H1 (cell line): ENCODE results near the gene ESYT1. TPM values are rescaled to one million over a fixed set of nuclear protein-coding genes. Genes with fewer than 3 reads are reported as not detected.

Experiments used
- RAD21 ChIP-seq, 2 experiments: IDR thresholded peaks in 1 of 2; conservative IDR thresholded peaks in 1 of 2; 2 replicates each; pipeline ENCODE4 v1.6.1; 2011; ENCODE audit warnings: low read depth in 2 of 2, low read length in 2 of 2, improper control_type of control experiment in 1 of 2, inconsistent platforms in 1 of 2, mild to moderate bottlenecking in 1 of 2, moderate library complexity in 1 of 2
- TAF1 ChIP-seq: IDR thresholded peaks from 2 replicates; pipeline ENCODE4 v1.6.1; 2011; ENCODE audit warnings: mild to moderate bottlenecking, low read depth, low read length
- polyA plus RNA-seq, 7 experiments: library from polyadenylated mRNA; depleted of rRNA in 3 of 7; stranded (reverse) in 5 of 7; unstranded in 2 of 7; fragments of >200 nt in 5 of 7; fragments of 200-250 nt in 2 of 7; gene quantifications; 1 replicate in 5 of 7; 2 replicates in 1 of 7; 4 replicates in 1 of 7; pipeline versions ENCODE4 v1.2.1 to v1.2.3, GENCODE V29; 2011 to 2013; ENCODE audit warnings: missing spikeins in 2 of 7, mixed read lengths in 2 of 7
- total RNA-seq: library from RNA; stranded (reverse); fragmentation: NEBNext Ultra II Directional; extraction: Animal tissue kit (Norgen Biotek cat#: 25700); gene quantifications from 2 replicates; pipeline ENCODE4 v1.2.1, GENCODE V29; 2021
- TF ChIP-seq, protein P1 (sequence below): IDR thresholded peaks from 2 replicates; pipeline ENCODE4 v1.6.1; 2011; ENCODE audit warnings: low read length, improper control_type of control experiment
- TF ChIP-seq, protein P2 (sequence below): IDR thresholded peaks from 2 replicates; pipeline ENCODE4 v1.6.1; 2011; ENCODE audit warnings: low read depth, mild to moderate bottlenecking, low read length; ENCODE audit not compliant: insufficient read depth
- TF ChIP-seq, protein P3 (sequence below): IDR thresholded peaks from 2 replicates; pipeline ENCODE4 v1.6.1; 2012; ENCODE audit warnings: low read length, inconsistent platforms

ESYT1 gene
- total and polyA plus RNA-seq, 2 of the 8 experiments (the other 6 are each of a cell fraction or from before 2014, with no cell fraction given) = 86.9 to 165 TPM

DNA sequence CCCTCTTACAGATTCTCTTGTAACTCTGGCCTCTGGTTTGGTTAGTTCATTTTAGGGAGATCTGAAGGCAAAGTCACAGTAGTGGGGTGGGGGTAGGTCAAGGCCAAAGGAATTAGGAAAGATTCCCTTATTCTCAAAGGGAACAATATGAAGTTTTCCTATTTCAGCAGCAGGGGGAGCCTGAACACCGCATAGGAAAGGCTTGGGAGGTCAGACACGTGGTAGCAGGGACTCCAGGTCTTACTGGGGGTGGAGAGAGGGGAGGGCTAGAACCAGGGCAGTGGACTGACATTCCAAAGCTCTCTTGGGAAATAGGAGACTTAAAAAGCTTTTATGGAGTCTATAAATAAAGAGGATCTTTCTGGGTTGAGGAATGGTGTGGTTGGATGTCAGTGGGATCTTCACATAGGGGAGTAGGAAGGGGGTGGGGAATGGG lies 8.7 kb upstream of the ESYT1 start (continued):
- TF ChIP-seq, protein P1, sequence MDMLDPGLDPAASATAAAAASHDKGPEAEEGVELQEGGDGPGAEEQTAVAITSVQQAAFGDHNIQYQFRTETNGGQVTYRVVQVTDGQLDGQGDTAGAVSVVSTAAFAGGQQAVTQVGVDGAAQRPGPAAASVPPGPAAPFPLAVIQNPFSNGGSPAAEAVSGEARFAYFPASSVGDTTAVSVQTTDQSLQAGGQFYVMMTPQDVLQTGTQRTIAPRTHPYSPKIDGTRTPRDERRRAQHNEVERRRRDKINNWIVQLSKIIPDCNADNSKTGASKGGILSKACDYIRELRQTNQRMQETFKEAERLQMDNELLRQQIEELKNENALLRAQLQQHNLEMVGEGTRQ = peak; percentile 70
- TF ChIP-seq, protein P2, sequence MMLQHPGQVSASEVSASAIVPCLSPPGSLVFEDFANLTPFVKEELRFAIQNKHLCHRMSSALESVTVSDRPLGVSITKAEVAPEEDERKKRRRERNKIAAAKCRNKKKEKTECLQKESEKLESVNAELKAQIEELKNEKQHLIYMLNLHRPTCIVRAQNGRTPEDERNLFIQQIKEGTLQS = 0 out of 2 replicates have a peak, but pooled peaks have one; percentile 29
- no peak for TF ChIP-seq TAF1
- peak; percentile 79 to 87 for TF ChIP-seq RAD21 (IDR thresholded peaks at IDR 0.05 in 1 of 2, conservative IDR thresholded peaks at IDR 0.05 in 1 of 2; ENCODE audit: low read depth in 2 of 2, low read length in 2 of 2)
- TF ChIP-seq, protein P3, sequence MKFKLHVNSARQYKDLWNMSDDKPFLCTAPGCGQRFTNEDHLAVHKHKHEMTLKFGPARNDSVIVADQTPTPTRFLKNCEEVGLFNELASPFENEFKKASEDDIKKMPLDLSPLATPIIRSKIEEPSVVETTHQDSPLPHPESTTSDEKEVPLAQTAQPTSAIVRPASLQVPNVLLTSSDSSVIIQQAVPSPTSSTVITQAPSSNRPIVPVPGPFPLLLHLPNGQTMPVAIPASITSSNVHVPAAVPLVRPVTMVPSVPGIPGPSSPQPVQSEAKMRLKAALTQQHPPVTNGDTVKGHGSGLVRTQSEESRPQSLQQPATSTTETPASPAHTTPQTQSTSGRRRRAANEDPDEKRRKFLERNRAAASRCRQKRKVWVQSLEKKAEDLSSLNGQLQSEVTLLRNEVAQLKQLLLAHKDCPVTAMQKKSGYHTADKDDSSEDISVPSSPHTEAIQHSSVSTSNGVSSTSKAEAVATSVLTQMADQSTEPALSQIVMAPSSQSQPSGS = no peak
